Activated T-helper 1 cell treated with Interleukin-2 at 50 U/mL for 16 hours (primary cell): ENCODE measurements around the gene UNC5A.

Experiments used
- DNase-seq: peaks from one replicate; pipeline ENCODE4 v3.0.0-alpha.2; 2020; ENCODE audit warnings: low read depth

The UNC5A gene

DNA sequence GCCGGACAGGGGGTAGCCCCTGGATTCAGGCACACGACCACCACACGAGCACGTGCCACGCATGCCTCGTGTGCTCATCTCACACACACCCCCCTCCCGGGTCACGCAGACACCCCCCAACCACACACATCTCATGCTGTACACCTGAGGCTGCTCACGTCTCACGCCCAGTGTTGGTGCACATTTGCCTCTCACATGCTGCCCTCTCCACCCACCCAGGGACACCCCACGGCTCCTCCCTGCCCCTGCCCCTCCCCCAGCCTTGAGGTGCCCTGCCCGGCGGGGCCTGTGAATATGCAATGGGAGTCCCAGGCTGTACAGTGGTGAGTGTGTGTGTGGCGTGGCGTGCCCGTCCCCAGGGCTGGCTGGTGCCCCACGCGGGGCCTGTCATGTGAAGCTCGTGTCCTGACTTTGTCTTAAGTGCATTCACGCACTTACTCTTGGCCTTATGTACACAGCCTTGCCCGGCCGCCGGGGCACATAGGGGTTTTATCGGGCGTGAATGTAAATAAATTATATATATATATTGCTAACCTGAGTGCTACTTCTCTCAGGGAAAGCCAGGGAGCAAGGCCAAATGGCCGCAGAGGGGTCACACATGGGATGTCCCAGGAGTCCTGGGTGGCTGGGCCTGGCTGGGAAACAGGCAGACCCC lies 70.1 kb downstream of the UNC5A start:
- DNase-seq, result no peak

GRCh38 chr5:176881021-176881749 lies 70.8 kb downstream of the UNC5A start:
- no peak for DNase-seq

DNA sequence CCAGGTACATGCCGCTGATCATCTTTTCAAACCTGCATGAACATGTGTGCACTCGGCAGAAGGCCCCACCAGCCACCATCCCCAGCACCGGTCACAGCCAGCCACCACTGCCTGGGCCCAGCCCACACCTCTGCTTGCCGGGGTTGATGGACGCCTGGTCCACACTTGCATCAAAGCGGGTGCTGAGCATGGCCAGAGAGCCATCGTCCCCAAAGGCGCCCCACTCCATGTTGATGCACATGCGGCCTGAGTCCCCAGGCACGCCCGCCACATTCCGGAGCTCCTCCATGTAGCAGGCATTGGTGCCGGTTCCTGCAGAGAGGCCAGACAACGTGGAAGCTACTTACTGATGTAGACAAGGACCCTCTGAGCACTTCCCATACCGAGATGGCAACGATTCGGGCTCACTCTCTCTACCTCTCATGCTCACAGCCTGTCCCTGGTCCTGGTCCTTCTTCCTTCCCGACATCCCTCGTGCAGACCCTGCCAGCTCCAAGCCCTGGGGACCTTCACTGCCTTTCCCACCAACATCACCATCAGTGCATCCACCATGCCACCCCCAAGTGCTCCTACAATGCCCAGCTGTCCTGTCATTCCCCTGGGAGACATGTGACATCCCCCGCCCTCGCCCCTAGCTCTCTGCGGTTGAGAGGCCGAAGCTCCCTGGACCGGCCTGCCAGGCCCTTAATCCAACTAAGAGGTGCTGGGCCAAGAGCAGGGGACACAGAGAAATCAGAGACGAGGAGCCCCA lies 71.6 kb downstream of the UNC5A start:
- no peak for DNase-seq

DNA sequence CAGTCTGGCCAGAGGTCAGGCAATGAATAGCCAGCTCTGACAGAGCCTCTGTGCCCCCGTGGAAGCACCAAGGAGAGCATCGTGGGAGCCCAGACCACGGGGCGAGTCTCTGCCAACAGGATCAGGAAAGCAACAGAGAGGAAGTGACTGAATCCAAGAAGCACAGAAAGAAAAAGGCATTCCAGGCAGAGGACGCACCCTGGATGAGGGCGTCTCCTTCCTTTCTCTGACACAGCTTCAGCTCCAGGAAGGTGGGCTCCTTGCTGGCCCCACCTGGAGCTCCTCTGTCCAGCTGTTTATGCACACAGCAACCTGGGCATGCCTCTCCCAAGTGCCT lies 72.2 kb downstream of the UNC5A start:
- DNase-seq, result no peak

DNA sequence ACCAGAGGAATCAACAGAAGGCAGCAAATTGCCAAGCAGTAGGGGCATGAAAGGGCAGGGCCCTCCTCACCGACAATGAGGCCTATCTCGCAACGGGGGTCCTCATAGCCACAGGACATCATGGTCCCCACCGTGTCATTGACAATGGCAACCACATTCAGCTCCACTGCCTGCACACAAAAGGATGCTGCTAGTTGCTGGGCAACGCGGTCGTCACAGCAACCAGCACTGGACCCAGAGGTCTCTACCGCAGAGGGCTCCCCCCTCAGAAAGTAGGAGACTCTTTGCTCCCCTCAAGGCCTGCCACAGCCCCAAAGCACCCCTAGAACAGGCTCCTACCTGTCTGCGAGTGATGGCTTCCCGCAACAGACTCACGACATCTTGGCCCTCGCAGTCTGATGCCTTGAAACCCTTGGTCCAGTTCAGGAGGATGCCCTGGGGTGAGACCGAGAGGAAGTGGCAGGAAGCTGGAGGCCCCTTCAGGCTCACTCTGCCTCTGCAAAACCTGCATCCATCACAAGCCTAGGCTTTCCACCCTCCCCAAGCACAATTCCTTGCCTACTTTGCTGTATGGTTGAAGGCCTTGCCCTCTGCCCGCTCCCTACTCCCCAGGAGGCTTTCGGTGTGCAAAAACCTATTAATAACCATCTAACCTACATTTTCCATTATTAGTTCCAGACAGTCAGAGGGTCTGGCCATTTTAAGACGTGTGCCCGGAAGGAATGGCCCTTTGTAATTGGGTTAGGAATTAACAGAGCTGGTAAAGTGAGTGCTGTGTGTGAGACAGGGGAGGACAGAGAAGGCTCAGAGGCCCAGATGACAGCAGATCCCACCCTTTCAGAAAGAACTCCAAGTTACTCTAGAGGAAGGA lies 73.6 kb downstream of the UNC5A start:
- no peak for DNase-seq

DNA sequence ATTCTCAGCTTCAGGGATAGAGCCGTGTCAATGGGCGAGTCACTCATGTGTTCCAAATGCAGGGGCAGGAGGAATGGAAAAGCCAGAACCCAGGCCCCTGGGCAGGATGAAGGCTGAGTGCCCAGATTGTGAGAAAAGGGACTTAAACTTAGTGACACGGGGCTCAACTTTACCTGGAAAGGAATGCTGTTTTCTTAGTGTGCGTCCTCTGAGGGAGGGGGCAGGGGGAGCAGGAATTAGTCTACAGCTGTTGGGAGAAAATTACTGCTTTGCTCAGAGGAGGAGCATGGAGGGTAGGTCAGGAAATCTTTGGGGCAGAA lies 74.2 kb downstream of the UNC5A start:
- DNase-seq, result no peak

DNA sequence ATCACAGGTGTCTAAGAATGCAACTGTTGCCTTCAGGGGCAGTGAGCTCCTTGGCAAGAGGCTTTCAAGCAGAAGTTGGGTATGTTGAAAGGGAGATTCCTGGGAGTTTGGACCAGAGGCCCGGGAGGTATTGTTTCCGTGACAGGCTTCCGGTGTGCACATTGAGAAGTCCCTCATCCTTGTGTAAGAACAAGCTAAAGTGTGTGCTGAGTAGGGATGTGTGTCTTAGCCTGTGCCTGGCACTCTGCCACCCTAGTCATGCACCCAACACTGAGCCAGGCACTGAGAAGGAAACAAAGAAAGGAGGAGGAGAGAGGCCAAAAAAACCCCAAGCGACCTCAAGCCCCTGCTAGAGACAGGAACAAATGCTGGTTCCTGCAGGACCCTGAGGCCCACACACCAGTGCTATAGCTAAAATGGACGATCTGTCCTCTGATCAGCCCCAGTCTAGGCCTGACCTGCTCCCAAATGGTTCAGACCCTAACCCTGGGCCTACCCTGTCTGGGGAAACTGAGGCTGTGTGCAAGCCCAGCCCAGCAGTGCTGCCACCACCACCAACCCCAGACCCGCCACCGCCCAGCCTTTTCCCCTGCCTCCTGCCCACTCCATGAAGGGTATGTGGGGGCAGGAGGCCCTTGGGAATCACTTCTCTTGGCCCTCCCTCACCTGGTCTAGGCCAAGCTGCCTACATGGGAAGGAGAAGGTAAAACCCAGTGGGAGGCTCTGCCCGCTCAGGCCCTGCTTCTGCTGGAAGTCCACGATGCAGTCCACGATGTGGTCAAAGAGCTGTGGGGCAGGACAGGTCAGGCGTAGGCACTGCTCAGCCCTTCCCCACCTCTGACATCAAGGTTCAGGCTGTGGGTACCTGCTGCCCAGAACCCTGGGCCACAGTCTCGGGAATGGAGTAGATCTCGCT lies 76.2 kb downstream of the UNC5A start:
- DNase-seq, result no peak

GRCh38 chr5:176887252-176887849 lies 77.0 kb downstream of the UNC5A start:
- DNase-seq, result no peak

GRCh38 chr5:176888016-176888864 lies 77.9 kb downstream of the UNC5A start:
- no peak for DNase-seq

DNA sequence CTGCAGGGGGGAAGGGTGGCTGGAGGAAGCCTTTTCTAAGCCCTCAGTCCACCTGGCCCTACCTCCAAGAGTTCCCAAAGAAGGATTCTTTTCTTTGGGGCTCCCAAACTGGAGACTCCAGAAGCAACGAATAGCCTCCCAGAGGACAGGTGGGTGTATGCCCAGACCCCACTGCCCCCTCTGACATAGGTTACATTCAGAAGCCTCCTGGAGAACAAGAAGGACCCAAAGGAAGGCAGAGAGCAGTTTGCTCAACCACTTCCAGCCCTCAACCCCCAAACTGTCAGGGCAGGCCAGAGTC lies 78.5 kb downstream of the UNC5A start:
- no peak for DNase-seq

DNA sequence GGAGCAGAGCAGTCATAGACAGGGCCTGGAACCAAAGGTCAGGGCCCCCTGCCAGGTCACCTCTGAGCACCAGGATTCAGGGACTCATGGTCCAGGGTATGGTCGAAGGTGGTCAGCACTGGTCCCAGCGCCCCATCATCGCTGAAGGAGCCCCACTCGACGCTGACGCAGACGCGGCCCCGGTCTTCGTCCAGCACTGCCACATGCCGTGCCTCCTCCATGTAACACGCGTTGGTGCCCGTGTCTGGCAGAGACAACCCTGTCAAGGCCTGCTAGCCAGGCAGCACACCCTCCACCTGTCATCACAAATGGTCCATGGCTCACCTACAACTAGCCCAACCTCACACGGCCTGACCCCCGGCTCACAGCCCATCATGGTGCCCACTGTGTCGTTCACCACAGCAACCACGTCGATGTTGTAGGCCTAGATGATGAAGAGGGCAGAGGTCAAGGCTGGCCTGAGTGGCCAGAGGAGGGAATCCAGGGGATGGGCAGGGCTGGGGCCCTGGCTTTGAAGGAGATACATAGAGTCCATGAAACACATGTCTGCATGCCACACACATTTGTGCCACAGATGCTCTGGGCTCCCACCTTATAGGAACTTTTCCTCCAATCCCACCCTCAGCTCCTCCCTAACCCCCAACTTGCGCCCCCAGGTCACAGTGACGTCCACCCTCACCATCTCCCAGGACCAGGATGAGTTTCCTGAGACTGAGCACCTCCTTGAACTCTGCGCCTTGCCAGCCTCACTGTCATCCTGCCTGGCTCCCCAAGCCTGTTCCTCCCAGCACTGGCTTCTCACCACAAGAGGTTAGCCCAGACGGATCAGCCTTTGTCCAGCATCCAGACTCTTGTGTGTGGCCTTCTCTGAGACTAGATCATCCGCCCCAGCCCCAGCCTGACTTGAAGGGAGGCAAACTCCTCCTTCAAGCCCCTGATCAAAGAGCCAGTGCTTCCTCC lies 79.2 kb downstream of the UNC5A start:
- no peak for DNase-seq

GRCh38 chr5:176890455-176891330 lies 80.3 kb downstream of the UNC5A start:
- no peak for DNase-seq

DNA sequence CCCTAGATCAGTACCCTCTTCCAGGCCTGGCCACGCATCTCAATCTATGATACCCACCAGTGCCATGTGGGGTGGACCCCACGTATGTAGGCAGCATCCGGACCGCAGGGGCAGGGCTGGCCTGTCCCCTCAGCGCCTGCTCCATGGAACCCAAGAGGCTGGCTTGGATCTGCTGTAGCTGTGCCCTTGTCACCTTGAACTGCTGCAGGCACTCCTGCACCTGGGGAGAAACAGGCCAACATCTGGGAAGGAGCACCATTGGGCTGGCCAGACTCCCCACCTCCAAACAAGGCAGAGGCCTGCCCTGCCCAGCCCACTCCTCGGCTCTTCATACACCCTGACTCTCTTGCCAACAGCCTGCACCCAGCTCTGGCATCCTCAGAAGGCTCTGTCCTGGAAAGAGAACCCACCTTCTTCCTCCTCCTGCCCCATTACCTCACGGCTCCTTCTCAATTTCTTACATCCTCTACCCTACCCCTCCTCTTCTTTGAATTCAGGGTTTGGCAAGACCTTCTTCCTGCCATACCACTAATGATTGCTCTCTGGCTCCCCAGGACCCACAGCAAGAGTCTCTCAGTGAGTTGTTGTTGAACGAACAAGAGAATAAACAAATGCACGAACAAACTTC lies 81.1 kb downstream of the UNC5A start:
- DNase-seq, result no peak

DNA sequence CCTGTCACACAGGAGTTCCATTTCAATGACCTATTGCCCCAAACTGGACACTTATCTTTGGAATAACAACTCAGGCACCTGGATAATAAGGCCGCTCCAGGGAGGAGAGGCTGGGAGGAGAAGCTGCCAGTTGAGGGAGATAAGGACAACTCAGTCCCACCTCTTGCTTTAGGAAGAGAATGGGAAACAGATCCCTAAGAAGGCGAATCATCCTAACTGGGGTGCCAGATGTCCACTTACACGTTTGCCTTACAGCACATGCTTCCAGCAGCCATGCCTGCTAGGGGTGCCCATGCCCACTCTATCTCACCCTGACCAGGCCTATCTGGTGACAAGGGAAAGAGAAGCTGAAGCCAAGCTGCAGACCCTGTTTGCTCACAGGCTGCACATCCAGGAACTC lies 82.3 kb downstream of the UNC5A start:
- DNase-seq, result no peak

DNA sequence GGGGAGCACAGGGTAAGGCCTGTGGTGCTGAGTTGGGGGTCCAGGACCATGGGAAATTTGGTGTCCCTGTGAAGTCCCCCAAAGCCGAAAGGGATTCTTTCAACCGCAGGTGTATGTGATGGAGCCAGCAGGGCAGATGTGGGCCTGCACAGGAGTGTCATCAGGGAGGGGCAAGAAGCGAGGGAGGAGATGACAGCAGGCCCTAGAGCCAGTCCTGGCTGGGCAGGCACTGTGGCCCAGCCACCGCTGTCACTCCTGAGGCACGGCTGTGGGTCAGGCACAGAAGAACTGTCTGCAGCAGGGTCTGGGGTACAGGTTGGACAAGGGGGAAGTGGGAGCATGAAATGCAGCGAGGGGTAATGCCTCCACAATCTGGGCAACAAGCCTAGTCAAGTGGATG lies 83.9 kb downstream of the UNC5A start:
- no peak for DNase-seq

GRCh38 chr5:176895831-176896230 lies 85.5 kb downstream of the UNC5A start:
- DNase-seq, result no peak

DNA sequence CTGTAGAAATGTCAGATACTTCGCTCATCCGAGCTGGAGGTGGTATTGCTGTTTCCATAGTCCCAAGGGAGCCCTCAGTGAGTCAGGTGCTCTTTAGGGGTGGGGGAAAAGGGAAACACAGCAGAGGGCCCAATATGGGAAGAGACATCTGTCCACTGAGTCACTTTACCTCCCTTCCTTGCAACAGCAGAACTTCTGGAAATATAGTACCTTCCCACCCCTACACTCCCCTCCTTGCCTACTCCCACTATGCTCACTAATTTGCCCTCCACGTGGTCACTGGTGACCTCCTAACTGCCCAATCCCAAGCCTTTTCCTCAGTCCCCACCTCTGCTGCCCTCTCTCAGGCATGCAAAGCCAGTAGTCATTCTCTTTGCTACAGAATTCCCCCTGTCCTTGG lies 86.9 kb downstream of the UNC5A start:
- no peak for DNase-seq
